Measurements from ENCODE around the gene CXCR4. TPM values are rescaled to one million over a fixed set of nuclear protein-coding genes. Genes with fewer than 3 reads are reported as not detected.
A peak's percentile ranks its signal among the peaks of the same experiment; 100 is the strongest.

Gene CXCR4
- total RNA-seq, 2 experiments from 2014 or later, result 75.4 to 89.3 TPM

DNA sequence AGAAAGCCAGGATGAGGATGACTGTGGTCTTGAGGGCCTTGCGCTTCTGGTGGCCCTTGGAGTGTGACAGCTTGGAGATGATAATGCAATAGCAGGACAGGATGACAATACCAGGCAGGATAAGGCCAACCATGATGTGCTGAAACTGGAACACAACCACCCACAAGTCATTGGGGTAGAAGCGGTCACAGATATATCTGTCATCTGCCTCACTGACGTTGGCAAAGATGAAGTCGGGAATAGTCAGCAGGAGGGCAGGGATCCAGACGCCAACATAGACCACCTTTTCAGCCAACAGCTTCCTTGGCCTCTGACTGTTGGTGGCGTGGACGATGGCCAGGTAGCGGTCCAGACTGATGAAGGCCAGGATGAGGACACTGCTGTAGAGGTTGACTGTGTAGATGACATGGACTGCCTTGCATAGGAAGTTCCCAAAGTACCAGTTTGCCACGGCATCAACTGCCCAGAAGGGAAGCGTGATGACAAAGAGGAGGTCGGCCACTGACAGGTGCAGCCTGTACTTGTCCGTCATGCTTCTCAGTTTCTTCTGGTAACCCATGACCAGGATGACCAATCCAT, 2.7 kb downstream of the CXCR4 start:
- Mint-ChIP-seq H3K4me3 (peak overlapping the region; percentile 94), H3K9me3 (ENCODE audit: low read depth) (no peaks in the 10 kb centered on the region), H3K27me3 (no peaks in the 10 kb centered on the region), H3K36me3 (ENCODE audit: low read depth) (peaks cover 46% of the 10 kb centered on the region), H3K4me1 (peaks cover 41% of the 10 kb centered on the region), H3K27ac (peak overlapping the region; percentile 12)
- ChIA-PET POLR2A (interaction anchor here (1.1 kb wide), 1 partner anchor 267 kb away, joined by 4 read pairs; no protein-coding TSS in a partner anchor), CTCF (no interaction called here)
- ATAC-seq (no peak), DNase-seq (no peak)
- intact Hi-C loops (cut with DNase I, micrococcal nuclease), result loop anchor here (5.0 kb wide), 7 partner anchors 97 to 1063 kb away; partner anchors contain the start of genes R3HDM1 (in 1 of the 2), RAB3GAP1 (in 1 of the 2) and ZRANB3 (in 1 of the 2)

DNA sequence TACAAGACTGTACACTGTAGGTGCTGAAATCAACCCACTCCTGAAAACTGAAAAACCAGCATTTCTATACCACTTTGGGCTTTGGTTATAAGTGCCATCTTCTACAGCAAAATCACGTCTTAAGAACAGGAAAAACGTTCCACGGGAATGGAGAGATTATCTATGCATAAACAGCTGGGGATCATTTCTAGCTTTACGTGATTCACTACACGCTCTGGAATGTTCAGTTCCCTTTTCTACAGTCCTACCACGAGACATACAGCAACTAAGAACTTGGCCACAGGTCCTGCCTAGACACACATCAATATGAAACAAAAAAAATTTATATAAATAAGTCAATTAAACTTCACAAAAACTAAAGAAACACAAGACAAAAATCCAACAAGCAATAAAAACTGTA, 3.6 kb downstream of the CXCR4 start:
- H3K27ac Mint-ChIP-seq, result no peak overlapping the region
- intact Hi-C loops (cut with DNase I, micrococcal nuclease), result no loop called here
- H3K4me1 Mint-ChIP-seq, result peaks cover 35% of the 10 kb centered on the region
- ChIA-PET CTCF (no interaction called here), POLR2A (interaction anchor here (1.1 kb wide), 1 partner anchor 268 kb away, joined by 4 read pairs; no protein-coding TSS in a partner anchor)
- H3K4me3 Mint-ChIP-seq, result peak overlapping the region; percentile 22
- DNase-seq, result no peak
- peaks cover 46% of the 10 kb centered on the region for H3K36me3 Mint-ChIP-seq (ENCODE audit: low read depth)
- no peaks in the 10 kb centered on the region for H3K9me3 Mint-ChIP-seq (ENCODE audit: low read depth)
- no peaks in the 10 kb centered on the region for H3K27me3 Mint-ChIP-seq
- ATAC-seq, result no peak

DNA sequence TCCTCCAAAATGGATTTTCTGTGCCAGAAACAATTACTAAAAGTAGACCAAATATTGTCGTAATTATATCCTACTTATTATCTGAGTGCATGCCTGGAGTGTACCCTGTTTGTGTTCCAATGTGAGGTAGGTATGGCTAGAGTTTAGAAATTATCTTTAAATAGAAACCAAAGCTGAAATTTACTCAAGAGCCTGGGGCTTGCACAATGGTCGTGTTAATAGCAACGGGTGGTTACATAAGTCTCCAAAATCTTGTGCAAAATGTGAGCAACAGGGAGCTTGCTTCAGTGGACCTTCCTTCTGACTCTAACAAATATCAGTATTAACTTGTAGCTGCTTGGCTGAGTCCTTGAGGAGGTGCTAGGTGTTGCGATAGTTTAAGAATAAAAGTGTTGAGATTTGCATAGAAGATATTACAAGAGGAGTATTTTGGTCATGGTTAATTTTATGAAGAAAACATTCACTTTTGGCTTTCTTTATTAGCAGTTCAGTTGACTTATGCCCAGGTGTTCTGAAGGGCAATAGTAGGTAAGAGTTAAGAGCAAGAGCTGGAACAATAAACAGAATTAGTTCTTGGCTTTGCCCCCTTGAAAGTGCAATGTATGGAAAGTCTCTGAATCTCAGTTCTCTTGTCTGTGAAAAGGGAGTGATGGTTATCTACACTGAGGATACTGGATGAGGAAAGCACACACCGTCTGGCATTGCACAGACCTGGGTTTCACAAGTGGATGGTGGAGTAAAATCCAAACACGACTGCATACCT, 4.6 kb downstream of the CXCR4 start:
- no peaks in the 10 kb centered on the region for H3K9me3 Mint-ChIP-seq (ENCODE audit: low read depth)
- ATAC-seq, result no peak
- peaks cover 35% of the 10 kb centered on the region for H3K4me1 Mint-ChIP-seq
- DNase-seq, result no peak
- H3K27ac Mint-ChIP-seq, result no peak overlapping the region
- peaks cover 46% of the 10 kb centered on the region for H3K36me3 Mint-ChIP-seq (ENCODE audit: low read depth)
- no peaks in the 10 kb centered on the region for H3K27me3 Mint-ChIP-seq
- intact Hi-C loops (cut with DNase I, micrococcal nuclease), result no loop called here
- ChIA-PET POLR2A (no interaction called here), CTCF (no interaction called here)
- H3K4me3 Mint-ChIP-seq, result no peak overlapping the region

DNA sequence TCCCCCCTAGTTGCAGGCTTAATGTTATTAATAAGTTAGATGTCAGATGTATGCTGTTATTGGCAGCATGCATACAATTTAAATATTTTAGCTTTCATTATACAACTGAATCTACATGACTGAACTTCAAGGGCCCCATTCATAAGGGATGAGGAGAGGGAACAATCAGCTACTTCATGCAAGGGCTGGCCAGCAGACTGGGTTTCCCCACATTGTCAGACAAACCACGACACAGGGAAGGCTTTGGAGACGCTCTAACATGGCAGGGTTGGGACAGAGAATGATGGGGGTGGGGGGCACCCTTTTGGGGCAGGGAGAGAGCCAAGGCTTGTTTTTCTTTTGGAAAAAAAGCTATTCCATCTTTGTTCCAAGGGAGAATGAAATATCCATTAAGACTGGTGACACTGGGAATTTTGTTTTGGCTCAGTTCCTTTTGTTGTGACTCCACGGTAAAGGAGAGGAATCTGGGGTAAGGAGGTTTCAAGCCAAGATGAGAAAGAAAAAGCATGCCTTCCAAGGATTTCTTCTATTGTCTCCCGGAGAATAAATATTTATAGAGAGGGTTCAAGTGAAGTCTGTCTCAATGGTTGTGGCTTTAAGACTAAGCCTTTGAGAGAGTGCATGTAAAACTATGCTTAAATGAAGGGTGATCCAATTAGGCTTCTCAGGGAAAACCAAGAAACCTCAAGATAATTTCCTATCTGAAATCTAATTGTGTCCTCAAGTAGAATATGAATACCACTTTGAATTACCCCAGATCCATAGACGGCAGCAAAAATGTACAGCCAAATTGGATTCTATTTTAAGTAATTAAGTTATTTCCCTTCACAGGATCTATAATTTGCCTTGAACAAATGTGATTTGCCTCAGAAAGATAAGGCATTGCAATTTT, 5.4 kb downstream of the CXCR4 start:
- Mint-ChIP-seq H3K4me3 (no peak overlapping the region), H3K36me3 (ENCODE audit: low read depth) (peaks cover 44% of the 10 kb centered on the region), H3K9me3 (ENCODE audit: low read depth) (no peaks in the 10 kb centered on the region), H3K4me1 (peaks cover 35% of the 10 kb centered on the region), H3K27me3 (no peaks in the 10 kb centered on the region), H3K27ac (no peak overlapping the region)
- intact Hi-C loops (cut with DNase I, micrococcal nuclease), result no loop called here
- DNase-seq (no peak), ATAC-seq (no peak)
- ChIA-PET POLR2A (interaction anchor here (0.7 kb wide), 1 partner anchor 426 kb away, joined by 3 read pairs; no protein-coding TSS in a partner anchor), CTCF (no interaction called here)

DNA sequence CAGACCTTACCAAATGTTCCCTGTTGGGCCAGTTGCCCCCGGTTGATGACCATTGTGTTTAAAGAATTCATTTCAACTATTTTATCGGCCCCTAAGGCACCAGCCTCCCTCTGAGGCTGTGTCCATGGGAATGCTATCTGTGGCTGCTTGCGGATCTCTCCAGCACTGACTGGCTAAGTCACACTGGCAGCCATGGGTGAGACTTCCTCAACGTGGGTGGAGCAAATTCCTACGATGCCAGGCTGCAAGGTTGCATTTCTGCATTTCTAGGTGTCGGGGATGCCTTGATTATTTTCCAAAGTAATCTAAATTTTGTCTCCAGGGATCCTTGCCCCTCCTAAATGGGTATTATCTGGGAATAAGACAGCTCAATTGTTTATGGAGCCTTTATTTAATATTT, 6.2 kb downstream of the CXCR4 start:
- peaks cover 36% of the 10 kb centered on the region for H3K36me3 Mint-ChIP-seq (ENCODE audit: low read depth)
- no peak for ATAC-seq
- POLR2A ChIA-PET, result interaction anchor here (0.7 kb wide), 1 partner anchor 425 kb away, joined by 3 read pairs; no protein-coding TSS in a partner anchor
- no peaks in the 10 kb centered on the region for H3K27me3 Mint-ChIP-seq
- CTCF ChIA-PET, result interaction anchor here (1.3 kb wide), 1 partner anchor 275 kb away, joined by 5 read pairs; no protein-coding TSS in a partner anchor
- peaks cover 38% of the 10 kb centered on the region for H3K4me1 Mint-ChIP-seq
- DNase-seq, result no peak
- intact Hi-C loops (cut with DNase I, micrococcal nuclease), result no loop called here
- no peaks in the 10 kb centered on the region for H3K9me3 Mint-ChIP-seq (ENCODE audit: low read depth)
- no peak overlapping the region for H3K27ac Mint-ChIP-seq
- H3K4me3 Mint-ChIP-seq, result no peak overlapping the region

DNA sequence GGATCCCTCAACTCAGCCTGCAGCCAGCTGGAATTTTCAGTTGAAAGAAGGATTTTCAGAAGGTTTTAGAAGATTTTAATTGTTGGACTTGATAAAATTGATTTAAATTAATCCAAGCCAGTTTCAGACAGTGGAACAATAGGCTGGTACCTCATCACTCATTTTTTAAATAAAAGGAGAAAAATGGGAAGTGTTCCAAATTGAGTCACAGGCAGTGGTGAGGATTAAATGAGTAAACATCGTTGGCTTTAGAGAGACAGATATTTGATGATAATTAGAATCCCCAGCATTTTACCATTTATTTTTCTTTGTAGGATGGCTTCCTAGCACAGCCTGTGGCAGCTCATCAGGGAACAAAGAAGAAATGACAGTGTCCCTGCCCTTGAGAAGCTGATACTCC, 7.4 kb downstream of the CXCR4 start:
- H3K4me3 Mint-ChIP-seq, result no peak overlapping the region

DNA sequence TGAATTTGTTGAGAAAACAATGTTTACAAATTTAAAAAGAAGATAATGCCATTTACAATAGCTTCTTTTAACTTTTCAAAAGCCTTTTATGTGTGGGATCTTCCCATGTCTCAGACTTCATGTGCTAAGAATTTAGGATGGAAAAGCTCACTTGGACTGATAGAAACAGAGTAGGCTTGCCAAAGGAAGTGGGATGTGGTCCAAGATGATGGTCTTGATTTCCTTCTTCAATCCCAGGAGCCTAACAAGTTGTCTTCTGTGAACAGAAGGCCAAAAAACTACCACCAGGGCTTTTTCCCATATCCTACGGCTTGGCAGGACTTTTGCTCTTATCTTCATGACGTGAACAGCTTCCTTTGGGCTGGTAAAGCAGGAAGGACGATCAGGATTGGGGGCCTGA, 9.5 kb downstream of the CXCR4 start:
- peaks cover 11% of the 10 kb centered on the region for H3K36me3 Mint-ChIP-seq (ENCODE audit: low read depth)
- CTCF ChIA-PET, result interaction anchor here (0.6 to 2.7 kb wide), 7 partner anchors 8 to 276 kb away, joined by 3 to 9 read pairs (median 3); no protein-coding TSS in a partner anchor
- POLR2A ChIA-PET, result interaction anchor here (0.6 kb wide), 2 partner anchors 130 to 1034 kb away, joined by 3 read pairs; no protein-coding TSS in a partner anchor

More for the DNA sequence above, 7.4 kb downstream of the CXCR4 start:
- DNase-seq (no peak), ATAC-seq (no peak)
- Mint-ChIP-seq H3K4me1 (peaks cover 31% of the 10 kb centered on the region), H3K9me3 (ENCODE audit: low read depth) (no peaks in the 10 kb centered on the region), H3K36me3 (ENCODE audit: low read depth) (peaks cover 30% of the 10 kb centered on the region), H3K27ac (no peak overlapping the region), H3K27me3 (no peaks in the 10 kb centered on the region)
- intact Hi-C loops (cut with DNase I, micrococcal nuclease), result no loop called here
- CTCF ChIA-PET, result interaction anchor here (0.6 to 1.3 kb wide), 3 partner anchors 9 to 276 kb away, joined by 3 to 5 read pairs (median 3); no protein-coding TSS in a partner anchor
- POLR2A ChIA-PET, result no interaction called here

DNA sequence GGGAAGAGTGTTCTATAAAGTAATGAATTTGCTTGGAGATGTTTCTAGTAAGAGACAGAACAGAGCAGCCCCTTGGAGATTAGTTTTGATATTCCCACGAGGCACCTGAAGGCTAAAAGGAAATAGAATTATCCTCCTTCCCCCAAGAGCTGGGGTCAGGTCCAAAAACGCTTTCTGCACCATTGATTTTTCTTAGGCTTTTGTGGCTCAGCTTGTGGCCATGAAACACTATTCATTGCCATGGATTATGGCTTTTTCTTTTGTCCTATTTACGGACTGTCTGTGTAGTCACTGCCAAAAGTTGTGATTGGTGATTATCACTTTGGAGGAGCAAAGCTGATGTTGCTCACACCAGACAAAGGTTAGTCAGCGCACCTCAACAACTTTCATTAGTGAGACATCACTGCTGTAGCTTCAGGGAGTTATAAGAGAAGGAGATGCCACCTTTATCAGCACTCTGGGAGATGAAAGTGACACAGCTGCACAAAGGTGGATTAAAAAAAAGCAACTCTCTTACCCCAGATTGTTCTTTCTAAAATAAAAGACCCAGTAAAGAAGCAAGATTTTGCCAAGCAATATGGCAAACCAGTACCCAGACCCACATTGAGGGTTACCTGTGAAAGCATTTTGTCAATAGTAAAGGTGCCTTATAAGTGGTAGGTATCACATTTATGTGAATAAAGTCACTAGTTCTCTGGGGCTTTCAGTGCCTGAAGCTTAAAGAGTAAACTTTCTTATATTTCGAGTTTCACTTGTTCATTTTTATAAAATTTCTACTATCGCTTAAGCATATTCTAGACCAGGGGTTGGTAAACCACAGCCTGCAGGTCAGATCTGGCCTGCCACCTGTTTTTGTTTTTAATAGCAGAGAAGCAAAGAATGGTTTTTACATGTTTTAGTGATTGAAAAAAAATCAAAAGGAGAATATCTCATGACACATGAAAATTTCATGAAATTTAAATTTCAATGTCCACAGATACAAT, 10.6 kb downstream of the CXCR4 start:
- peaks cover 1% of the 10 kb centered on the region for H3K36me3 Mint-ChIP-seq (ENCODE audit: low read depth)
- peaks cover 5% of the 10 kb centered on the region for H3K4me1 Mint-ChIP-seq
- ChIA-PET POLR2A (interaction anchor here (0.6 kb wide), 1 partner anchor 196 kb away, joined by 3 read pairs; no protein-coding TSS in a partner anchor), CTCF (interaction anchor here (0.9 to 2.7 kb wide), 9 partner anchors 9 to 277 kb away, joined by 3 to 9 read pairs (median 3); no protein-coding TSS in a partner anchor)
- H3K27me3 Mint-ChIP-seq, result no peaks in the 10 kb centered on the region
- DNase-seq (no peak), ATAC-seq (peak; percentile 47)
- no peak overlapping the region for H3K27ac Mint-ChIP-seq
- no peak overlapping the region for H3K4me3 Mint-ChIP-seq
- no peaks in the 10 kb centered on the region for H3K9me3 Mint-ChIP-seq (ENCODE audit: low read depth)
- intact Hi-C loops (cut with DNase I, micrococcal nuclease), result no loop called here

More for the DNA sequence above, 9.5 kb downstream of the CXCR4 start:
- intact Hi-C loops (cut with DNase I, micrococcal nuclease), result no loop called here
- H3K9me3 Mint-ChIP-seq (ENCODE audit: low read depth), result no peaks in the 10 kb centered on the region
- H3K4me3 Mint-ChIP-seq, result no peak overlapping the region
- peak overlapping the region; percentile 13 for H3K27ac Mint-ChIP-seq
- no peaks in the 10 kb centered on the region for H3K27me3 Mint-ChIP-seq
- ATAC-seq, result no peak
- peaks cover 12% of the 10 kb centered on the region for H3K4me1 Mint-ChIP-seq
- no peak for DNase-seq

DNA sequence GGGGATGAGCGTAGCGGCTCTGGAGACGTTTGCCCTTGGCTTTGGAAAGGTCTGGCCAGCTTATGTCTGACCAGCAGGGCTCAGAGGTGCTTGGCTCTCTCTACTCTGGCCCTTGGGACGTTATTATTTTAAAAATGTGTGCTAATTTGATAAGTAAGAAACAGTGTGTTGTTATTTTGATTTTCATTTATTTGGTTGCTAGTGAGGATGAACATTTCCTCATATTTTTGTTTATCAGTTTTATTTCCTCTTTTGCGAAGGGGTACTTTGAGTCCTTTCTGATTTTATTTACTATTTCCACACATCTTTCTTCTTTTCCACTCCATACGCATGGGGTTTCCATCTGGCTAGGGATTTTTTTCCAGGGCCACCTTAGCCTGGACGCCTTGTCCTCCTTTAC, 11.4 kb downstream of the CXCR4 start:
- POLR2A ChIA-PET, result interaction anchor here (0.6 to 0.7 kb wide), 2 partner anchors 195 to 1156 kb away, joined by 3 to 5 read pairs; no protein-coding TSS in a partner anchor
- no peak overlapping the region for H3K4me3 Mint-ChIP-seq
- no peak overlapping the region for H3K27ac Mint-ChIP-seq
- H3K36me3 Mint-ChIP-seq (ENCODE audit: low read depth), result no peaks in the 10 kb centered on the region
- CTCF ChIA-PET, result interaction anchor here (1.1 to 1.6 kb wide), 4 partner anchors 9 to 193 kb away, joined by 3 to 6 read pairs (median 4); no protein-coding TSS in a partner anchor
- H3K9me3 Mint-ChIP-seq (ENCODE audit: low read depth), result no peaks in the 10 kb centered on the region
- H3K27me3 Mint-ChIP-seq, result no peaks in the 10 kb centered on the region
- intact Hi-C loops (cut with DNase I, micrococcal nuclease), result no loop called here
- DNase-seq (no peak), ATAC-seq (no peak)
- peaks cover 4% of the 10 kb centered on the region for H3K4me1 Mint-ChIP-seq

DNA sequence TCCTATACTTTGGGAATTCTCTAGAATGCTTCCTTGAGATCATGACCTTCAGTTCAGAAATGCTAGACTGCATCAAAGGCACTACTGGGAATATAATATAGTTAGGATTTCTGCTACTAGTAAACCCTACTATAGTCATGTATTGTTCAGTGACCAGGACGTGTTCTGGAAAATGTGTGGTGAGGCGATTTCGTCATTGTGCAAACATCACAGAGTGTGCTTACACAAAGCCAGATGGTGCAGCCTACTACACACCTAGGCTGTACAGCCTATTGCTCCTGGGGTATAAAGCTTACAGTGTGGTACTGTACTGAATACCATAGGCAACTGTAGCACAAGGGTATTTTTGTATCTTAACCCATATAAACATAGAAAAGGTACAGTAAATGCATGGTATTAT, 13.0 kb downstream of the CXCR4 start:
- Mint-ChIP-seq H3K9me3 (ENCODE audit: low read depth) (no peaks in the 10 kb centered on the region), H3K27me3 (no peaks in the 10 kb centered on the region), H3K27ac (no peak overlapping the region), H3K36me3 (ENCODE audit: low read depth) (no peaks in the 10 kb centered on the region), H3K4me3 (no peak overlapping the region), H3K4me1 (peaks cover 8% of the 10 kb centered on the region)
- intact Hi-C loops (cut with DNase I, micrococcal nuclease), result no loop called here
- ChIA-PET POLR2A (no interaction called here), CTCF (no interaction called here)
- ATAC-seq (no peak), DNase-seq (no peak)

Data from activated CD4-positive, alpha-beta T cell treated with anti-CD3 and anti-CD28 coated beads for 36 hours (primary cell).